GM20431 (cell line): ENCODE results near the gene PLLP.
"Not testable (repeated sequence)": the region's sequence is repeated elsewhere in the genome, so short reads cannot be mapped to it uniquely, and the experiment has no call there.

Experiments
- in situ Hi-C: fragments of 300-500 bp; cut with MseI, MboI; formaldehyde crosslinking; loops from one replicate; pipeline ENCODE4 v1.15.0; 2020; ENCODE audit warnings: low sequenced_read_pairs; ENCODE audit not compliant: unreplicated experiment

Gene PLLP

DNA sequence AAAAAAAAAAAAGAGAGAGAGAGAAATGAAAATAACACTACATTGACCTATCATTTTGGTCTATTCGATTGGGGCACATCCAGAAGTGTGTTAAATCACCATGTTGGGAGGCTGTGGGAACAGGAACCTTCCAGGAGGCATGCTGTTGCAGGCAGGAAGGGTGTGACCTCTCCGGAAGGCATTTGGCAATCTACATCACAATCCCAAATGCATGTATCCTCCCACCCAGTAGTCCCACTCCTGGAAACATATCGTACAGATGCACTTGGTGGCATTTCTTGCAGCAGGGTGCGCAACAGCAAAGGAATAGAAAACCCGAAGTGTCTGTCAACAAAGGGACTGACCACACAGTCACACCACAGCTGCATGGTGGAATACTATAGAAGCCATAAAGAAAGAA is 7.9 kb downstream of the PLLP start:
- in situ Hi-C loops: no loop called here

DNA sequence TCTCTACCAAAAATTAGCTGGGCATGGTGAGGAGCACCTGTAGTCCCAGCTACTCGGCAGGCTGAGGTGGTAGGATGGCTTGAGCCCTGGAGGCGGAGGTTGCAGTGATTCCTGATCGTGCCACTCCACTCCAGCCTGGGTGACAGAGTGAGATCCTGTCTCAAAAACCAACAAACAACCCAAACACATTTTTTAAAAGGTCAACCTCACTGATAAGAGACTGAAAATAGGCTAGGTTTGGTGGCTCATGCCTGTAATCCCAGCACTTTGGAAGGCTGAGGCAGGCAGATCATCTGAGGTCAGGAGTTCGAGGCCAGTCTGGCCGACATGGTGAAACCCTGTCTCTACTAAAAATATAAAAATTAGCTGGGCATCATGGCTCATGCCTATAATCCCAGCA is 8.5 kb downstream of the PLLP start:
- in situ Hi-C loops: not testable (repeated sequence)

DNA sequence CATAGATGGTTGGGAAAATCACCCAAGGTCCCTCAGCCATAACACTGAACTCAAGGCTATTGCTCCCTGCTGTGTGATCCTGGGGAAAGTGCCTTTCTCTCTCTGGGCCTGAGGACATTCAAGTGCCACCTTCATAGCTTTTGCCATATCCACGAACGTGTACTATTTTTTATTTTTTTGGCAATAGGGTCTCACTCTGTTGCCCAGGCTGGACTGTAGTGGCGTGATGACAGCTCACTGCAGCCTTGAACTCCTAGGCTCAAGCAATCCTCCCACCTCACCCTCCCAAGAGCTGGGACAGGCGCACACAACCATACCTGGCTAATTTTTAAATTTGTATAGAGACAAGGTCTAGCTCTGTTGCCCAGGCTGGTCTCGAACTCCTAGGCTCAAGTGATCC is 10.6 kb downstream of the PLLP start:
- in situ Hi-C loops: no loop called here

DNA sequence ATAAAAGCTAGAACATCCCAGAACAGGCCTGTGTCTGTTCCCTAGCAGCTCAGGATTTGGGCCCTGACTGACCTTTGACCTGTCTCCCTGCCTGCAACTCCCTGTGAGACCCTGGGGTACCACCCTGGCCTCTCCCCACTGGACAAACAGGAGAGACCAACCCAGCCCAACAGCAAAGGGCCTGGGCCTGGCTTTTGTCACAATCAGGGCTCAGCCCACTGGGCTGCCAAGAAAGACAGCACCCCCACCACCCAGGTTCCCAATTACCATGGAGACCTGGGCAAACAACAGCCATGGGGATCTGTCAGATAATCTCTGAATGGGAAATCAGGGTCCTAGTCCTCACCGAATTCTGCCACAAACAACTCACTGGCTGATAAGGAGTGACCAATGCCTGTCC is 11.1 kb downstream of the PLLP start:
- in situ Hi-C loops: no loop called here

DNA sequence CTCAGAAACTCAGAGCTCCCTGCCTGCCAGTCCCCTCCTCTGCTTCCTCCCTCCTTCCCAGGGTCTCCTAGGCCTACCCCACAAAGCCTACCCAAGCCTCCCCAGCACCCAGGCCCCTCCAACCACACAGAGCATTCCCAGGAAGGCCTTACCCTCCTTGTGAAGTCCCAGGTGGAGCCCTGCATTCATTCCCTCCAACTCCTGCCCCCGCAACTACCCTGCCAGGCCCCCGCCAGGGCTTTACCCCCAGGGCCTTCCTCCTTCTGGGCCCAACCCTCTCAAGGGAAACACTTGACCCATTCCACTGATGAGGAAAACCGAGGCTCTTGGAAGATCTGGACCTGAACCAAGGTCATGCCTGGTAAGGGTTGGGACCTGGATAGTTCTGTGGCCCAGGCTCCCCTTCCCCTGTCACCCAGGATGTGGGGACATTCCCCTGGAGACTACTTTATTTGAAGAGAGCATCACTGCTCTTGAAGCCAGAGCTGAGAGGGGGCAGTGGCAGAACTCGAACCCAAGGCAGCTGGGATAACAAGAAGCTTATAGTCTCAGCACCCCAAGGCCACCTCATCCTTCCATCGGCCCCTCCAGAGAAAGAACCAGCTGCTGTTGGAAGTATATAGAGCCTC is 12.5 kb downstream of the PLLP start:
- in situ Hi-C loops: no loop called here

DNA sequence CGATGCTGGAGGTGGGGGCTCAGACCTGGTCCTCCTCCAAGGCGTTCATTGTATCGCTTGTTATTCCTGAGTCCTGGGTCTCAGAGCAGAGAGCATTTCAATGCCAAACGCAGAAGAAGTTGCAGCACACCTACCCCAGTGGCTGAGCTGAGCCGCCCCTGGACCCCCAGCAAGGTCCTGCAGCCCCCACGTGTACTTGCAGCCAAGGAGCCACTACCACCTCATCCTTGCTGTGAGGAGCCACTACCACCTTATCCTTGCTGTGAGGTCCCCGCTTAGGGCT is 13.5 kb downstream of the PLLP start:
- in situ Hi-C loops: no loop called here

DNA sequence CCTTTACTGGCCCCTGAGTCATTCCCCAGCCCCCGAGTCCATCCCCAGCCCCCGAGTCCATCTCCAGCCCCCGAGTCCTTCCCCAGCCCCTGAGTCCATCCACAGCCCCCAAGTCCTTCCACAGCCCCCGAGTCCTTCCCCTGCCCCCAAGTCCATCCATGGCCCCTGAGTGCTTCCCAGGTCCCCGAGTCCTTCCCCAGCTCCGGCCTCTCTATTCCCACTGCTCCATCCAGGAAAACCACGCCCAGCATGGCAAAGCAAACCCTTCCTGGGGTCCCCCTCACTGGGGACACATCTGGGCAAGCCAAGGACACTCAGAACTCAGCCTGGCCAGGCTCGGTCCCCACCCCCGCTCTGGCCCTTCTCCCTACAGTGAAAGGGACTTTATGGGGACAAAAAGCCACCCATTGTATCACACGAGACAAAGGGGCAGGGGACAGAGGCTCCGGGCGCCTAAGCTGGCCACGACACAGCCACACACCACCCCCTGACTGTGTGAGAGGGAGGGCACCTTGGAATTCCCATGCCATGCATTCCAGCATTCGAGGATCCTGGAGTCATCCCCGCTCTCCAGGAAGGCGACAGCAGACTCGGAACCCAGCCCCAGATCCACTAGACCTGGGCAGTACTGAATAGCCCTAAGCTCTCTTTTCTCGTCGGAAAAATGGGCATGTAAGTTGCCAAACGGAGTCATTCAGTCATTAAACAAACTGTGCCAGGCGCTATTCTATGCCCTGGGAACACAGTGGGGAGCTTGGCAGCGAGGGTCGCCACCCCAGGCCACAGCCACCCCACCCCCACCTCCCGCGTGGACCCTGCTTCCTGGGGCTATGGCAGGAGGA is 14.0 kb downstream of the PLLP start:
- in situ Hi-C loops: no loop called here

DNA sequence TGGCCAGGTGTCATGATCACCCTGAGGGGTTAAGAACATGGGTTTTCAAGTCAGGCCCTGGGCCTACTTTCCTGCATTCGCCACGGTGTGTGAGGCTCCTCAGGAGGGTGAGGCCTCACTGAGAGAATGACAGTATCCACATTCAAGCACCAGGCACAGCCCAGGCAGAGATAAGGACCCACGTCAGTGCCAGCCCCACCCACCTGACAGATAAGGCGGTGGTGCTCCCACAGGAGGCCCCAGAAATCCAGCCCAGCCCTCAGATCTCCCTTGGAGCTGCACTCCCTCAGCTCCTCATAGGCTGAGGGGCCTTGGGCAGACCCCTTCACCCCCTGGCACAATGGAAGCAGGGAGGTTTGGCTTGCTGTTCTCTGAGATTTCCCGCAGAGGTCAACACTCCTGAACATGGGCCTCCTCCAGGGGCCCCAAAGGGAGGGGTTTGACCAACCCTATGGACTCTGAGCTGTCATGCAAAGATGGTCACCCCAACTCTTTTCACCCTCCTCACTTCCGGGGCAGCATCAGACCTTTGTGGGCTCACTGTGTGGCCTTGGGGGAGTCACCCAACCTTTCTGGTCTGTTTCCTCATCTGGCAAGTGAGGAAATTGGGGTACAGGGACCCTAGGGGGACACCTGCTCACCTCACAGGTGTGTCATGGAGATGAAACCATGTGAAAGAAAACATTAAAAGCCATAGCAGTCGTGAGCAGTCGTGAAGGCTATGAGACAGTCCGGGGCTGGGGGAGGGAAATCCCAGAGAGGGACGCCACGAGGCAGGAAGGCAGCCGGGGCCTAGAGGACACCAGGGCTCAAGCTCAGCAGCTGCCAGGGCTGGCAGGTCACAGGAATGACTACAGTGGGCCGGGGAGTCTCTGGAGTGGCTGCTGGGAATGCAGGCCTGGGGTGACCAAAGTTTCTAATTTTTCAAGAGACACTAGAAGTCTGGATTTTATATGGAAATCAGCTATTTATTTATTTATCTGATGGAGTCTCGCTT is 15.4 kb downstream of the PLLP start:
- in situ Hi-C loops: no loop called here

DNA sequence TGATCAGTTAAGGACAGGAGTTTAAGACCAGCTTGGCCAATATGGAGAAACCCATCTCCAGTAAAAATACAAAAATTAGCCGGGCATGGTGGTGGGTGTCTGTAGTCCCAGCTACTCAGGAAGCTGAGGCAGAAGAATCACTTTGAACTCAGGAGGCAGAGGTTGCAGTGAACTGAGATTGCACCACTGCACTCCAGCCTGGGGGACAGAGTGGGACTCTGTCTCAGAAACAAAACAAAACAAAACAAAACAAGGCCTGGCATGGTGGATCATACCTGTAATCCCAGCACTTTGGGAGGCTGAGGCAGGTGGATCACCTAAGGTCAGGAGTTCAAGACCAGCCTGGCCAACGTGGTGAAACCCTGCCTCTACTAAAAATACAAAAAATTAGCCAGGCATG is 17.1 kb downstream of the PLLP start:
- in situ Hi-C loops: not testable (repeated sequence)

DNA sequence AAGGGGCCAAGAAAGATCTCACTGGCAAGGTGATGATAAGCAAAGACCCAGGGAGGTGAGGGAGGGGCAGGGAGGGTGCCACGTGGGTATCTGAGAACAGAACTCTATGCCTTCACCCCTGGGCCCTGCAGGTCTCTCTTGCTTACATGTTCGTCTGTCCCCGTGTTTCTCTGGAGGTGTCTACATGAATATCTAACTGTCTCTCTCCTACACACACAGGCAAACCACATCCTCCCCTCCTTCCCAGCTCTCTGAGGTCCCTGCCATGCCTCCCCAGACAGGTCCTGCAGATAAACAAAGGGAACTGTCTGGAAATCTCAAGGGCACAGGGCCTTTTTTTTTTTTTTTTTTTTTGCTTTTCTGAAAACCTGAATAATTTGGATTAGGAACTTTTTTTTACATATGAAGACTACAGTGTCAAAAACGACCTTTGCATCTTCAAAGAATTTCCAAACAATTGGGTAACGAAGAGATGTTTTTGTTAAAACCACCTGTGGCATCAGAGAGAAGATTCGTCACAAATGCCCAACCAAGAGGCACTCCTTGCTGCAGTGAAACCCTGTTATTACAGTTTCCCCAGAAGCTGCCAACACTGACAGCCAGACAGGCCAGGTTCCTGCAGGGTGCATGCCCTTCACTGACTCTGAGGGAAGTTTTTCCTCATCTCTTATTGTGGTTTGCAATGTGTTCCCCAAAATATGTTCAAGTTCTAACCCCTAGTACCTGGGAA is 17.8 kb downstream of the PLLP start:
- in situ Hi-C loops: no loop called here

DNA sequence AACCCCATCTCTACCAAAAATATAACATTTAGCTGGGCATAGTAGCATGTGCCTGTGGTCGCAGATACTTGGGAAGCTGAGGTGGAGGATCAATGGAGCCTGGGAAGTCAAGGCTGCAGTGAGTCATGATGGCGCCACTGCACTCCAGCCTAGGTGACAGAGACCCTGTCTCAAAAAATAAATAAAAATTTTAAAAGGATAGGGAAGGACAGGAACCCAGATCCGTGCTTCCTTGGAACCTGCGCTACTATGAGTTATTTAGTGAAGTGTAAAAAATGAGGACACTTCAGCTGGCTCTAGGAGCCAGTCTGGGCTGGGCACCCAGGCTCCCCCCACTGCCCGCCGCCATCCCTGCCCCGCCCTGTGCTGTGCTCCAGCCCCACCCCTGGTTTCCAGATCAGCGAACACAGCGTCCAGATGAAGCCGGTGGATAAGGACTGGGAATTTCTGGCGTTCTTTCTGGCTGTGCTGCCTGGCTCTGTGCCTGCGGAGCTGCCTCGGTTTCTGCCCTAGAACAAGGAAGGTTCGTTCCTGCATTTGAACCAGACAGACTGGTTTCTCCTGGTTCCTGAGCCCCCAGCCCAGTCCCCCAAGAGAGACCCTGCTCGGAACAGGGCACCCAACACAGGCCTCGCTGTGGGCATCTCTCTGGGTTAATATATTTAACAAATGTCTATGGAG is 18.5 kb downstream of the PLLP start:
- in situ Hi-C loops: no loop called here

DNA sequence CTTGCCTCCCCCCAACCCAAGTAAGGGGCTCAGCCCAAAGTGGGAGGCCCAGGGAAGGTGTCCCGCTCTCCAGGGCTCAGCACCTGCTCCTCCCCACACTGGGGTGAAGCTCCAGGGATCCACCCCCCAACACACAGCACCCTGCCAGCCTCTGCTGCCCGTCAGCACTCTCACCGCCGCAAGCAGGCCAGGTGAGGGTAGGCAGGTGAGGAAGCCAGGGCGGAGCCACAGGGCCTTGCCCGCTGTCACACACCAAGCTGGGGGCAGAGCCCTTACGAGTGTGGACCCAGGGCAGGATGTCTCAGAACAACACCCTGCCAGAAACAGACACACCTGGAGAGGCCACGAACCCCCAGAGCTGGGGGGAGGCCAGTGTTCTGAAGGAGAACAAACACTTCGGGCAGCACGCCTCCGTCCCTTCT is 19.5 kb downstream of the PLLP start:
- in situ Hi-C loops: no loop called here

DNA sequence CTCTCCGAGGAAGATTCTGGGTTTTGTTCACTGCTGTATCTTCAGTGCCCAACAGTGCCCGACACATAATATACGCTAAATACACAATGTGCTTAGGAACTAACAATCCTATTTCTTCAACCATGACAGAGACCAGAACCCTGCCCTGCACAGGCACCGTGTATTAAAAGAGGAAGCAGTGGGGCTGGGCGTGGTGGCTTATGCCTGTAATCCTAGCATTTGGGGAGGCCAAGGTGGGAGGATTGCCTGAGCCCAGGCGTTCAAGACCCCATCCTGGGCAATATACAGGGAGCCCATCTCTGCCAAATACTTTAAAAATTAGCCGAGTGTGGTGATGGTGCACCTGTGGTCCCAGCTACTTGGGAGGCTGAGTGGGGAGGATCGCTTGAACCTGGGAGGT is 20.1 kb downstream of the PLLP start:
- in situ Hi-C loops: no loop called here

DNA sequence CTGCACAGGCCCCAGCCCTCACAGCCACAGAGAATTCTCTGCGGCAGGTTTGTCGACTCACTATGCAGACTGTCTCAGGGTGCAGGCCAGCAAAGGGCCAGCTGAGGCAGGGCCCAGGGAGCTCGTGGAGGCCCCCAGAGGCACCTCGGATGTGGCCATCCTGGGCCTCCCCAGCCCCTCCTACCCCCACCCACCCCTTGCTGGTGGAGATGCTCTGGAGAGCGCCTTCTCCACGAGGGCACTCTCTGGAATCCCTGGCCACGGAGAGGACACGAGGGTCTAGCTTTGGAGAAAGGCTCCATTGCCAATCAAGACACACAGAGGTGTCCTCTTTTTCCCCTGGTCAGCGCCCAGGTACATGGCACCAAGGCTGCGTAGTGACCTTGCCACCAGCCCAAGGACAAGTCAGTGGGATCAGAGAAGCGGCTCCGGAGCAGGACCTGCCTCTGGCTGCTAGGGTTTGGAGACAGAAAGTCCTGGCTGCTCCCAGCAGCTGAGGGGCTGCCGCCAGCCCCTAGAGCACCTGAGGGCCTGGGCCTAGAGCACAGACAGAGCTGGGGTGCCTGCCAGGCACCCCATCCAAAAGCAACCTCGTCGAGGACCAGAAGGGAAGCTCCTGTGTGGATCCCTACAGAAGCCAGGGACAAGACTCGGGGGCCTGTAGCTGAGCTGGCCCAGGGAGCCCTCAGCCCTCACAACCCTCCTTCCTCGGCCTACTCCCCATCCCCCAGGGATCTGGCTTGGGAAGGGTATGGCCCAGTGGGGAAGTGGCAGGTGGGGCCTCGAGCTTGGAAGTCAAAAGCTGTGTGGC is 20.7 kb downstream of the PLLP start:
- in situ Hi-C loops: no loop called here

DNA sequence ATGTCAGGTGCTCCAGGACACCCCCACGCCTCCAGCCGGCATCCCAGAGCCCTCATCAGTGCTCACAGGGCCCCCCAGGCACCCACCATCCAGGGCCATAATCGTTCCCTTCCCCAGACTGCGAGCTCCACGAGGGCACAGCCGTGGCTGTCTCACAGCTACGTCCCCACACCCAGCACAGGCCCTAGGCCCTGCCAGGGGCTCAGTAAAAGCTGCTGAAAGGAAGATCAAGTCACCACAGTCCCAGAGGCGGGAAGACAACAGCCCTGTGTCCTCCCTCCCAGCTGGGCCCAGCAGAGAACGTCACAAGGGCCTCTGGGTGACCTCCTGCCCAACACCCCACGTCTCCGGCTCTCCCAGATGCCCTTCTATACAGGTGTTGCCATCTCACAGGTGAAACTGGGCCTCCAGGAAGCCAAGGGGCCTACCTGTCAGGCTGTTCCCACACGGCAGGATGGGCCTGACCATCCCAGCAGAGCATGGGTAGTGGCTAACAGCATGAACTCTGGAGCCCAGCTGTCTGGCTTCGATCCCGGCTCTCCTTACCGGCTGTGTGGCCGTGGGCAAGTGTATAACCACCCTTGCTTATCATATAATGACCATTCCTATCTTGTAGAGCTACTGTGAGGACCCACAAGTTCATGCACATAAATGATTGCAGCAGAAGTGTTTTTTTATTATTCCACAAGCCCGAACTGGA is 21.5 kb downstream of the PLLP start:
- in situ Hi-C loops: no loop called here

DNA sequence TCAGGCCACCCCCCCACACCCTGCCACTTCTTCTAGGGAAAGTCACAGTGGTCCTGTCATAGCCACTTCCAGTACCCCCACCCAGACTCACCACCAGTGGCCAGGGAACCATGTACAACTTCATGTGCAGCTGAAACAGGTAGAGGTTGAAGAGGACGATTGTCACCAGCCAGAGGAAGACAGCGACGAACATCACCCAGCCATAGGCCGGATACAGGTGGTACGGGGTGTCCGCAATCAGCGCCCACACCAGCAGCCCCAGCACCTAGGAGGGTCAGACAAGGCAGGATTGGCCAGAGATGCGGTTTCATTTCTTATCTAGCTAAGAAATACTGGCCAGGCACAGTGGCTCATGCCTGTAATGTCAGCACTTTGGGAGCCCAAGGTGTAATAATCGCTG is 22.7 kb downstream of the PLLP start:
- in situ Hi-C loops: no loop called here

DNA sequence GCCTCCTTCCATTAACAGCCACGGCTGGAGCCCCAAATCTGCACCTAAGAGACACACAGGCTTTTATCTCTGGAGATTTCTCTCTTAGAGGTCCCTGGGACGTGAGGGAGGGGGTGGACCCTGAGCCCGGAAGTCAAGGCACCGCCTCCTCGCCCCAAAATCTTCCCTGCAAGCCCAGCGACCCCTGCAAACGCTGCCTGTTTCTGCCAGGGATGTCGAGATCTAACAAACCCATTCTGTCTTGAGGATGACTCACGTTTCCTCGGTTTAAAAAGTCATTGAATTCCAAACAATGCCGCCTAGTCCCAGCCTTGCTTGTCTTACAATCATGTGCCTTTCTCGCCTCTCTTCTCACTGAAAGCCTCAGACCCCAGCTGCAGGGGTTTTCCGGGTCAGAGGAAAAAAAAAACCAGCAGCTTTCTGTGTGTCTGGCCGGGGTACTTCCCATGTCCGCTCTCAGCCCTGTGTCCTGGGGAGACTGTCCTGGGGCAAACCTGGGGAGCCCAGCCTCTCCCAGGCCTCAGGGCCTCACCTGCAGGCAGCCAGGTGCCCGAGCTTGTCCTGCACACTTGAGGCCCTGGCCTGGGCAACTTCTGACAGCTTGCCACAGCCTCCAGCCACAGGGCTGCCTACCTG is 24.1 kb downstream of the PLLP start:
- in situ Hi-C loops: no loop called here
